NT2/D1 (cell line): ENCODE measurements around the gene SLC19A1.

Source experiments
- YY1 ChIP-seq: IDR thresholded peaks from 2 replicates; pipeline ENCODE4 v1.6.1; 2011; ENCODE audit not compliant: insufficient read length, insufficient read depth
- ZNF274 ChIP-seq: IDR thresholded peaks from 2 replicates; pipeline ENCODE4 v1.6.1; 2011; ENCODE audit warnings: mild to moderate bottlenecking, low read depth, low read length

DNA sequence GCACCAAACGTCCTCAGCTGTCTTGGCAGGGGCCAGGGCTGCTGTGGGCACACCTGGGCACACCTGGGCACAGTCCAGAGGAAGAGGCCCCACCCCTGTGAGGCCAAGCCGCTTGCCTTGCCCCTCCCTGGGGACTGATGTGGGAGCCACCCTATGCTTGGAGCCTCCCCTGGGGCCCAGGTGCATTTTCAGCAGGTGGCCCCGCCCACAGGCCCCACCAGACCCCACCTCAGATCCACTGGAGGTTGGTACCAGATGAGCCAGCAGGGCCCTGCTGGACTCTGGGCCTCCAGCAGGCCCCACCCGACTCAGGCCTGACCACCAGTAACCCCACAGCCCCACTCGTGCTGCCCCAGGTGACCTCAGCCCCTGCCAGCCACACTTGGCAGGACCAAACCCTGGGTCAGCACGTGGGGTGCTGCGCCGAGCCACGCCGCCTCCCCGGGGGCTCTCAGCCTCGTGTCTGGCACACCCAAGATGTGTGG, 8.8 kb downstream of the SLC19A1 start:
- TF ChIP-seq YY1 (no peak), ZNF274 (no peak)
